Measurements from ENCODE around the gene FECH. TPM values are rescaled to one million over a fixed set of nuclear protein-coding genes. Genes with fewer than 3 reads are reported as not detected.

FECH gene
- polyA plus RNA-seq, 10 donors, result 17.3 to 34.7 (median 20.9) TPM

DNA sequence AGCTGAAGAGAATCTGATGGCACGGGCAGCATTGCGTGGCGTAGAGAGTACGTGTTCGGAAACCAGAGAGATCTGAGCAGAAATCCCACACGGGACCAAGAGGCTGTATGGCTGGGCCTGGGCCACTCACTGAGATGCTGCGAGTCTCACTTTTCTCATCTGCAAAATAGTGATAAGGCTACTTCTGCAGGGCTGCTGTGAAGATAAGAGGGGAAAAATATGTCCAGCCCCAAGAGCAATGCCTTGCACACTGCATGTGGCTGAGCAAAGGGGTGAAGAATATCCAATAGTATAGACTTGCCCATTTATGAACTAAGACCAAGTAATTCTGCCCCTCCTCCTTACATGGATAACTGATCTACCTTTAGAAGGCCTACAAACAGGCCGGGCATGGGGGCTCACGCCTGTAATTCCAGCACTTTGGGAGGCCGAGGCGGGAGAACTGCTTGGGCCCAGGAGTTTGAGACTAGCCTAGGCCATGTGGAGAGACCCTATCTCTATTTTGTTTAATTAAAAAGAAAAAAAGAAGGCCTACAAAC lies 3.1 kb downstream of the FECH start:
- DNase-seq, result no peak

- peak in 1 of 3 donors; percentile 31 for DNase-seq
Observed at GRCh38 chr18:57581301-57581934, 5.1 kb downstream of the FECH start.

DNA sequence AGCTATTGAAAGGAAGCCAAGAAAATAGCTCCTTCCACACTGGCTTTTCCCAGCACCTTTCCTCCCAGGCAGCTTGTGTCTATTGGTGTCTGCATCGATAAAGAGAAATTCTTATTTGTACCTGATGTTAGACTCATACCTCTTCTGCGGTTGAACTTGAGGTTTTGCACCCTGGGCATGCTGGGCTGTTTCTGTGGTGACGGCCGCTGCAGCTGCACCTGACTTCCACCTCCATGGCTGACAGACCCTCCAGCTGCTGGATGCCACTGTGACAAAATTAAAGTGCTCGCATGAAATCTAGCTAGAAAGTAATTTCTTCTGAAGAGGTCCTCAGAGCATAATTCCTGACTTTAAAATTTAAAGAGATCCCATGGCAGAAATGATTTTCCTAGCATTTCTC lies 6.6 kb downstream of the FECH start:
- no peak for DNase-seq

DNA sequence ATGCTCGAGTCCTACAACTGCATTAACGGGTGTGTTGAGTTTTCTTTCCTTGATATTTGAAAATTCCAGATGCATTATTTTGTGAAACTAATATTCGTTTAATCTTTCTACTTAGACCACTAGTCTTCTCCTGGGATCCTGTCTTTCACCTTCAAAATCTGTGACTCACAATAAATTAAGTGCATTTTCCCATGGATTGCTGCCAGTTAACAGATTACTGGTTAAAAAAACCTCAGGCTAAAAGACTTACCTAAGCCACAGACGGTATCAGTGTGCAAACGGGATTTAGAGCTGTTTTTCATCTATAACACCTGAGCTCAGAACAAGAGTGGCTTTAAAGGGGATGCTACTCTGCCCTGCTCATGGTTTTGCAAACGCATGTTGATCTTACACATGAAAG lies 10.2 kb downstream of the FECH start:
- DNase-seq, result no peak

DNA sequence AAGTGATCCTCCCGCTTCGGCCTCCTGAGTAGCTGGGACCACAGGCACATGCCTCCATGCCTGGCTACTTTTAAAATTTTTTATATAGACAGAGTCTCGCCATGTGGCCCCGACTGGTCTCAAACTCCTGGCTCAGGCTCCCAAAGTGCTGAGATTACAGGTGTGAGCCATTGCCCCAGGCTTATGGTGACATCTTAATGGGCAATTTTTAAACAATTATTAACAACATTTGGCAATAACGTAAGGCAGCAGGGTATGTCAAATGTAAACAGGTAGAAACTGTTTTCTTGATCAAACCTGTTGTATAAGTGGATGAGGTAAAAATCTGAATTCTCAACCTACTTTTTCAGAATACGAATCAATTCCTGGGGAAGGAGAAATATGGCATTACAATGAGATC lies 11.0 kb downstream of the FECH start:
- no peak for DNase-seq

- no peak for DNase-seq
Observed at GRCh38 chr18:57574866-57575265, 11.6 kb downstream of the FECH start.

DNA sequence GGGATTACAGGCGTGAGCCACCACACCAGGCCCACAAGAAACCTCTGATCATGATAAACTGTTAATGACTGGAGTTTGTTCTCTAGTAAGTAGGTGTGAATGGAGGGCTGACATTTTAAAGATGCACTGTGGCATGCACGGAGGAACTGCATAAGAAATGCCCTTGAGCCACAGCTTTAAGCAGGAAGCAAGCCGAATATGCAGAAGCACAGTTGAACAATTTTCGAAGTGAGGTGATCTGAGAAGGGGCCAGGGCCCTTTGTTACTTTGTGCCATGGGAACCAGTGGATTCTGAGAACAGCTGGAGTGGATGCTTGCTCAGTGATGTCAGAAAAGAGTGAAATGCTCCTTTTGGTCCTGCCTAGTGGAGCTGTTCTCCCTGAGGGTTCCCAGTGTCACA lies 16.3 kb downstream of the FECH start:
- no peak for DNase-seq

GRCh38 chr18:57569133-57569532 lies 17.4 kb downstream of the FECH start:
- no peak for DNase-seq

GRCh38 chr18:57561728-57562423 lies 24.6 kb downstream of the FECH start:
- DNase-seq, result peak in 2 of 3 donors; percentile 50 to 66

DNA sequence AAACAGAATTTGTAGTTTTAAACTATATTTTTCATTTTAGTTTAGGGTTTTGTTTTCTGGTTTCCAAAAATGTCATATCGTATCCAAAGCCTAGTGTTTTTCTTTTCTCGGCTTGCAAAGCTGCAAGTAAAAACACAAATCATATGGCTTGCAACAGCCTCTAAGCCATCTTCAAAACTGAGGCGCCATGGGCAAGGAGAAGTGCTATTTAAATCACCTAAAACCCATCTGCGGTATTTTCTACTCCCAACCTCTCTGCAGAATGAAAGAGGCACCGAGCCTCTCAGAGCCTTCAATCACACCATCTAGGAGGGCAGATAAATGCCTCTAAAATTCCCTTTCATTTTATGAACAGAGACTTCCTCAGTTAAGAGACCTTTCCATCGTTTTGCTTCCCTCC lies 25.2 kb downstream of the FECH start:
- no peak for DNase-seq

- DNase-seq, result peak; percentile 43 to 91 (median 77)
Observed at GRCh38 chr18:57559314-57559713, 27.2 kb downstream of the FECH start.

- no peak for DNase-seq
Observed at GRCh38 chr18:57555134-57555533, 31.4 kb downstream of the FECH start.

- no peak for DNase-seq
Observed at GRCh38 chr18:57550510-57550909, 36.0 kb downstream of the FECH start.

DNA sequence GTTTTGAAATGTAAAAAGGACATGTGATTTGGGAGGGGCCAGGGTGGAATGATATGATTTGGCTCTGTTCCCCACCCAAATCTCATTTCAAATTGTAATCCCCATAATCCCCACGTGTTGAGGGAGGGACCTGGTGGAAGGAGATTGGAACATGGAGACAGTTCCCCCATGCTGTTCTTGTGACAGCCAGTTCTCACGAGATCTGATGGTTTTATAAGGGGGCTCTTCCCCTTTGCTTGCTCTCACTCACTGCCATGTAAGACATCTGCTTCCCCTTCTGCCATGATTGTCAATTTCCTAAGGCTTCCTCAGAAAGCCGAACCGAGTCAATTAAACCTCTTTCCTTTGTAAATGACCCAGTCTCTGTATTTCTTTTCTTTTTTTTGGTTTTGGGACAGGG lies 39.2 kb downstream of the FECH start:
- no peak for DNase-seq

DNA sequence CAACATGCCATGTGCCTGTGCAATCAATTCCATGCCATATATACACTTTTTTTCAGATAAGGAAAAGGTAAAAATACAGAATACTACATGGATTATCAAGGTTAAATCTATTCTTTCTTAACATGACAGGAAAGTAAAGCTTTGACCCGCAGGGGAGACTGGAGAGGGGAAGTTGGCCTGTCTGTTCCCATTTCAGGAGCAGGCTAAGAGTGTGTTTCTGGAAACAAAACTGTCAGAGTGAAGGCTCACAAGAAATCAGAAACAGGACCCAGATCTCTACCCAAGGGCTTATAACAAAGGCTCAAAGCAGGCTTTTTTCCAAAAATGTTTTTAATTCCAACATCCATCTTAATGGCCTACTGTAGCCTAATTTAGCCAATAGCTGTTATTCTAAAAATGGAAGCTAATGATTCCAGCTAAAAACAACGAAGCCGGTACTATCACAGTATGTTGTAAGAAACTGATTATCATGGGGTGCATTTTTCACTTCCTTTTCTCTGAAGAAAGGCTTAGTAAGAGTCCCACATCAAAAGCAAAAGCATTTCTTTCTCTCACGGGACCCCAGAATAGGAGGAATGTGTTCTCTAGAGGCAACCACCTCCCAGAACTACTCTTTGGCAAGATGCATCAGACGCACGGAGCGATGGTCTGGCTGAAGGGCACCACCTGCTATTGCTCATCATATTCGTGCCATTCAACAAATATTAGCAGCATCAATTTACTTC lies 41.4 kb downstream of the FECH start:
- no peak for DNase-seq

DNA sequence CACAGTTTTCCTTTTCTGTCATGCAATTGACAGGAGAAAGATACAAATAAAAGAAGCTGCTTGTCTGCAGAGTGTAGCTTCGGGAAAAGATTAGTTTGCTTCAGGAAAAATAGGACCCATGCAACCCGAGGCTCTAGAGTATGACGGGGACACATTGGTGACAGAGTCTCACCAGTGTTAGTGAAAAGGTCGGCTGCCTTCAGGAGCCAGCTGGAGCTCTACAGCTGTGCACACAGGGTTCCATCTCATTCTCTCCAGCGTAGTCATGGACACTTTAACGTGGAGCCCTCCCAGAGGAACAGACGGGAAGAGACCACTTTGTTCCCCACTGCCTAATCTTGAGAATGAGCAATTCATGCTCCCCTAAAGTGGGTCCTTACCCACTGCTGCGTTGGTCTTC lies 42.9 kb downstream of the FECH start:
- DNase-seq, result no peak

DNA sequence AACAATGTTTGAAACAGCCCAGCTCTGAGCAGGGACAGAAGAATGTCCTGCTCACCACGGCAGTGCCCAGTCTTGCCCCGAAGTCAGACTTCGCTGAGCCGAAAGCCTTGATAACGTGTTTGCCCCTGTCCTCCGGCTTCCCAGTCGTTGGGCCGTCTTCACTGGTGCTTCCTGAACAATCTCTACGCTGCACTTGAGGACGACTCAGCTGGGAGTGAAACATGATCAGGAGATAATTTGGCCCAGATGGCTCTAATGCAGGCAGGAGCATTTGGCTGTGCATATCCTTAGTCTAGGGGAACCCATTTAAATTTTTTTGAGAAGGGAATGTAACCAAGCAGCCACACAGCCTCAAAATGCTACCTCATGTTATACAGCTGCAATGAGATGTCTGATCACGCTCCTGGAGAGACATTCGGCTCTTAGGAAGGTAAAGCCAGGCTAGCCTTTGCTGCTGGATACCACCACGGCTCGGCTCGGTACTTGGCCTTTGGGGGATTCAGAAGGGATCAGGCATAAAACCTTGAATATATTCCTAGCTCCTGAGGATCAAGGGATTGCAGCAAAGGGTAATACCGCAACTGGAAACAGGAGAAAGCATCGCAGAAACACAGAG lies 43.6 kb downstream of the FECH start:
- peak in 2 of 3 donors; percentile 48 to 55 for DNase-seq

DNA sequence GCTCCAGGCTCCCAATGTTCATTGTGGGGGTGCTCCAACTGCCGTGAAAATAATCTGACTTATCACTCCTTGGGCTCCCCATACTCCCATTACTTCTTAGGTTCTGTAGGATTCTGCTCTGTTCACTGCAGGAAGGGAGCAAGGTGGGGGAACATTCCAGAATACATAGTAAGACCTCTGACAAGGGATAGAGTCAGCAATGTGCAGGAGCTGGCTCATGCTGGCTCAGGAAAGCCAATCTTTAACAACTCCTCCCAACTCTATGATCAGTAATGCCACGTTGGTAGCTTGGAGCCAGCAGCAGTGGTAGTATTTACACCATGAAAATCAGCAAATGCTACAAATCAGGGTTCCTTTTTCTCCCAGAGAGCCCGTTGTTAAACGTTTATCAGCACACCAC lies 44.4 kb downstream of the FECH start:
- DNase-seq, result no peak

GRCh38 chr18:57539702-57540101 lies 46.8 kb downstream of the FECH start:
- no peak for DNase-seq

DNA sequence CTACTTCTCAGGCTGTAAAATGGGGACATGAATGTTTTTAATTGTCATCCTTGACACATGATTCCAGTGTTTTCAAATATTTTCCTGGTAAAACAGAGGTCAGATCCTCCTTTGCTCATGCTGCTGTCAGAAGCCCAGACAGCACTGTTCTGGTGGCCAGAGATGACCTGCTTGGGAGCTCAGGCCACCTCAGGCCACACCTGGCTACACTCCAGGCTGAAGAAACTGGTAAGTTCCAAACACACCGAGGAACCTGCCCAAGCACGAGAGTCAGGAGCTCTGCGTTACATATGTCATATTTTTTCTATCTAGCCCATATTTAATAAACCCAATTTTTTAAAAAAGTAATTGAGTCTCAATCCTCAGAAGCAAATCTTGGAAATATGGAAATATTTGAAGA lies 47.9 kb downstream of the FECH start:
- DNase-seq, result no peak

DNA sequence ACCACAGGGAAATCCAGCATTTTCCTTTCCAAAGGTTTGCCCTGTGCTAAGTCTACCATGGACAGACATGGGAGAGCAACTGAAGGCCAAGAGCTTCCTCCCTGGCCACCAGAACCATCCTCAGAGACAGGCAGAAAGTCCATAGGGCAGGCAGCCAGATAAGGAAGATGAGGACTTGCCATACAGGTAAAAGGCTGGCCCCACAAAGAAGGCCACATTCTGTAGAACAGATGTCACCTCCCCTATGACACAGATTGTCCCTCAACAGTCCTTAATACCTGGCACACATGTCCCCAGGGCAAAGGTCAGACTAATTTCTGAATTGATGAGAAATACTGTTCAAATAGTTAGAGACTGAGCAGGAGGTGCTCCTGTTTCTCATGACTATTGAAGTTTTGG lies 52.0 kb downstream of the FECH start:
- DNase-seq, result no peak

DNA sequence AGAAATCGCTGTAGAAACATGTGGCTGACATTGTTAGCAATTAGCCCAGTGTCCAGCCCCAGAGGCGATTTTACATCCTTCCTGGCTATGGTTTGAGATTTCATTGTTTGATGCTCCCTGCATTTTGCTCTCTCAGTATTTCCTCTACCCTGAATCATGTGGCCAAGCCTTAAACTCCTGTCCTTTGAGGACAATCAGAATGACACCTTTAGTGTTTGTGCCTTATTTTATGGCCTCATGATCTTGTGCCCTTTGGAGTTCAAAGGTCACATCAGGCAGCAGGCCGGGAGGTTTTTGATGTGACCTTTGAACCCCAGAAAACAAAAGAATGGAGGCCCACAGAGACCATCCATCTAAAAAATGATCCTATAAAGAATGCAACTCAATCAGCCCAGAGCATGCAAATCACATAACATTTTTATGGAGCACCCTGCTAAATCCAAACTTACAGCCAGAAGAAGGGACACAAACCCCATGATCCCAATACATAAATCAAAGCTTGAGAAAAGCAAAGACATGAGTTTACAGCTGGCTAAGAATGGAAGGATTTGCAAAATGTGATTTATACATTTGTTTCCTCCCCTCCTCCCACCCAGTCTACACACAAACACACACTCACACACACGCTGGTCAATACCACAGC lies 52.5 kb downstream of the FECH start:
- no peak for DNase-seq

Data from muscle of back (tissue), 11 donors.